Measurements from ENCODE around the gene GLA.
A peak's percentile ranks its signal among the peaks of the same experiment; 100 is the strongest.

Gene GLA

GRCh38 chrX:101348452-101349192, 59.1 kb downstream of the GLA start, which contains the start of gene TIMM8A:
TIMM8A (minus strand) TSS chrX:101348742; CDS start chrX:101348664, 78 bp downstream.
- DNase-seq: peak; percentile 83

- no peak for DNase-seq
Measured at GRCh38 chrX:101347859-101348451, 59.8 kb downstream of the GLA start.

Measured in stimulated activated CD4-positive, alpha-beta T cell treated with anti-CD3 and anti-CD28 coated beads, Interleukin-4, amount 100 ng/mL, for 24 hours (primary cell).